MM.1S (cell line): Measurements from ENCODE around the gene PLXNA4.

ENCODE experiments used
- EZH2 ChIP-seq: fragments of 300-600 bp; sonication (generic); optimal IDR thresholded peaks from 2 replicates; pipeline ENCODE3; 2017; ENCODE audit warnings: low read depth, mild to moderate bottlenecking, antibody characterized with exemption, low read length, mixed read lengths
- EZH2phosphoT487 ChIP-seq: fragments of 300-600 bp; sonication (generic); IDR thresholded peaks from 2 replicates; pipeline ENCODE4 v1.6.1; 2018; ENCODE audit warnings: antibody characterized with exemption, low read length
- TF ChIP-seq, protein P1 (sequence below): fragments of 300-600 bp; sonication (generic); IDR thresholded peaks from 2 replicates; pipeline ENCODE4 v1.5.1; 2016; ENCODE audit warnings: antibody characterized with exemption, low read length, mixed read lengths

DNA sequence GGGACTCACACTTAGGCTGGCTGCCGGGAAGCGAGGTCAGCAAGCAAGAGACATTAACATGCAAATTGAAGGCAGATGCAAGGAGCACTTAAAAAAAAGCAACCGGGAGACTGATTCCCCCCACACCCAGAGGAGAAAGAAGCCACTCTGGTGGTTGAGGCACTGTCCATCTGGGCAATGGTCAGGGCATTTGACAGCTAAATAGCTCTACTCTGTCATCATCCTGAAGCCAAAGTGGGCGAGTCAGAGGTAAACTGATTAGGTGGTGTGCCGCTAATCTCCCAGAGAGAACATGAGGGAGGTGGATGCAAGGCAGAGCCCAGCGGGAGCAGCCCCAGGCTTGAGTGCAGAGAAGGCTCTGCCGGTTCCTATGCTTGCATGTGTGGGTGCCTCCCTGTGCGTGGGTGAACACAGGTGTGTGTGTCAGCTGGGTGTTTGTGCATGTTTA is 100.6 kb downstream of the PLXNA4 start:
- TF ChIP-seq, protein P1, sequence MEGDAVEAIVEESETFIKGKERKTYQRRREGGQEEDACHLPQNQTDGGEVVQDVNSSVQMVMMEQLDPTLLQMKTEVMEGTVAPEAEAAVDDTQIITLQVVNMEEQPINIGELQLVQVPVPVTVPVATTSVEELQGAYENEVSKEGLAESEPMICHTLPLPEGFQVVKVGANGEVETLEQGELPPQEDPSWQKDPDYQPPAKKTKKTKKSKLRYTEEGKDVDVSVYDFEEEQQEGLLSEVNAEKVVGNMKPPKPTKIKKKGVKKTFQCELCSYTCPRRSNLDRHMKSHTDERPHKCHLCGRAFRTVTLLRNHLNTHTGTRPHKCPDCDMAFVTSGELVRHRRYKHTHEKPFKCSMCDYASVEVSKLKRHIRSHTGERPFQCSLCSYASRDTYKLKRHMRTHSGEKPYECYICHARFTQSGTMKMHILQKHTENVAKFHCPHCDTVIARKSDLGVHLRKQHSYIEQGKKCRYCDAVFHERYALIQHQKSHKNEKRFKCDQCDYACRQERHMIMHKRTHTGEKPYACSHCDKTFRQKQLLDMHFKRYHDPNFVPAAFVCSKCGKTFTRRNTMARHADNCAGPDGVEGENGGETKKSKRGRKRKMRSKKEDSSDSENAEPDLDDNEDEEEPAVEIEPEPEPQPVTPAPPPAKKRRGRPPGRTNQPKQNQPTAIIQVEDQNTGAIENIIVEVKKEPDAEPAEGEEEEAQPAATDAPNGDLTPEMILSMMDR = no peak
- TF ChIP-seq EZH2phosphoT487 = no peak
- TF ChIP-seq EZH2 = no peak
